ENCODE data around the gene ZNF536.

Gene ZNF536

GRCh38 chr19:30549151-30549550 is 177.0 kb downstream of the ZNF536 start:
- no peaks in the 10 kb centered on the region for H3K36me3 ChIP-seq (ENCODE audit: control insufficient read depth, insufficient read depth, low read length)
- no peak overlapping the region for H3K9ac ChIP-seq (ENCODE audit: low read length)
- no peak overlapping the region for H3K4me3 ChIP-seq (ENCODE audit: low read length)
- H3K27me3 ChIP-seq (ENCODE audit: control insufficient read depth, insufficient read depth, low read length): no peaks in the 10 kb centered on the region
- H3K4me1 ChIP-seq (ENCODE audit: control insufficient read depth, insufficient read depth, low read length): no peaks in the 10 kb centered on the region
- no peak overlapping the region for H3K27ac ChIP-seq (ENCODE audit: low read depth, low read length)

GRCh38 chr19:30551271-30551670 is 179.1 kb downstream of the ZNF536 start:
- Histone ChIP-seq H3K27me3 (ENCODE audit: control insufficient read depth, insufficient read depth, low read length) (no peaks in the 10 kb centered on the region), H3K27ac (ENCODE audit: low read depth, low read length) (no peak overlapping the region), H3K36me3 (ENCODE audit: control insufficient read depth, insufficient read depth, low read length) (no peaks in the 10 kb centered on the region), H3K4me3 (ENCODE audit: low read length) (no peak overlapping the region), H3K4me1 (ENCODE audit: control insufficient read depth, insufficient read depth, low read length) (no peaks in the 10 kb centered on the region), H3K9ac (ENCODE audit: low read length) (no peak overlapping the region)

GRCh38 chr19:30552593-30552992 is 180.4 kb downstream of the ZNF536 start:
- Histone ChIP-seq H3K9ac (ENCODE audit: low read length) (no peak overlapping the region), H3K36me3 (ENCODE audit: control insufficient read depth, insufficient read depth, low read length) (no peaks in the 10 kb centered on the region), H3K4me3 (ENCODE audit: low read length) (no peak overlapping the region), H3K4me1 (ENCODE audit: control insufficient read depth, insufficient read depth, low read length) (no peaks in the 10 kb centered on the region), H3K27ac (ENCODE audit: low read depth, low read length) (no peak overlapping the region), H3K27me3 (ENCODE audit: control insufficient read depth, insufficient read depth, low read length) (no peaks in the 10 kb centered on the region)

GRCh38 chr19:30555075-30555790 is 183.0 kb downstream of the ZNF536 start:
- no peak overlapping the region for H3K9ac ChIP-seq (ENCODE audit: low read length)
- H3K36me3 ChIP-seq (ENCODE audit: control insufficient read depth, insufficient read depth, low read length): no peaks in the 10 kb centered on the region
- no peaks in the 10 kb centered on the region for H3K27me3 ChIP-seq (ENCODE audit: control insufficient read depth, insufficient read depth, low read length)
- no peaks in the 10 kb centered on the region for H3K4me1 ChIP-seq (ENCODE audit: control insufficient read depth, insufficient read depth, low read length)
- H3K4me3 ChIP-seq (ENCODE audit: low read length): no peak overlapping the region
- no peak overlapping the region for H3K27ac ChIP-seq (ENCODE audit: low read depth, low read length)

- H3K36me3 ChIP-seq (ENCODE audit: control insufficient read depth, insufficient read depth, low read length): no peaks in the 10 kb centered on the region
- no peak overlapping the region for H3K9ac ChIP-seq (ENCODE audit: low read length)
- H3K27me3 ChIP-seq (ENCODE audit: control insufficient read depth, insufficient read depth, low read length): no peaks in the 10 kb centered on the region
- no peaks in the 10 kb centered on the region for H3K4me1 ChIP-seq (ENCODE audit: control insufficient read depth, insufficient read depth, low read length)
- H3K4me3 ChIP-seq (ENCODE audit: low read length): no peak overlapping the region
- H3K27ac ChIP-seq (ENCODE audit: low read depth, low read length): no peak overlapping the region
These were observed 183.6 kb downstream of the ZNF536 start for GRCh38 chr19:30555791-30556110.

GRCh38 chr19:30556230-30556711 is 184.1 kb downstream of the ZNF536 start:
- Histone ChIP-seq H3K27me3 (ENCODE audit: control insufficient read depth, insufficient read depth, low read length) (no peaks in the 10 kb centered on the region), H3K27ac (ENCODE audit: low read depth, low read length) (no peak overlapping the region), H3K4me3 (ENCODE audit: low read length) (no peak overlapping the region), H3K4me1 (ENCODE audit: control insufficient read depth, insufficient read depth, low read length) (no peaks in the 10 kb centered on the region), H3K36me3 (ENCODE audit: control insufficient read depth, insufficient read depth, low read length) (no peaks in the 10 kb centered on the region), H3K9ac (ENCODE audit: low read length) (no peak overlapping the region)

- H3K9ac ChIP-seq (ENCODE audit: low read length): no peak overlapping the region
- H3K36me3 ChIP-seq (ENCODE audit: control insufficient read depth, insufficient read depth, low read length): no peaks in the 10 kb centered on the region
- H3K4me3 ChIP-seq (ENCODE audit: low read length): no peak overlapping the region
- H3K4me1 ChIP-seq (ENCODE audit: control insufficient read depth, insufficient read depth, low read length): no peaks in the 10 kb centered on the region
- H3K27me3 ChIP-seq (ENCODE audit: control insufficient read depth, insufficient read depth, low read length): no peaks in the 10 kb centered on the region
- H3K27ac ChIP-seq (ENCODE audit: low read depth, low read length): no peak overlapping the region
These were observed 185.0 kb downstream of the ZNF536 start for GRCh38 chr19:30557212-30557611.

- Histone ChIP-seq H3K4me1 (ENCODE audit: control insufficient read depth, insufficient read depth, low read length) (no peaks in the 10 kb centered on the region), H3K27ac (ENCODE audit: low read depth, low read length) (no peak overlapping the region), H3K27me3 (ENCODE audit: control insufficient read depth, insufficient read depth, low read length) (no peaks in the 10 kb centered on the region), H3K9ac (ENCODE audit: low read length) (no peak overlapping the region), H3K4me3 (ENCODE audit: low read length) (no peak overlapping the region), H3K36me3 (ENCODE audit: control insufficient read depth, insufficient read depth, low read length) (no peaks in the 10 kb centered on the region)
These were observed 185.9 kb downstream of the ZNF536 start for GRCh38 chr19:30557927-30558557.

- H3K36me3 ChIP-seq (ENCODE audit: control insufficient read depth, insufficient read depth, low read length): no peaks in the 10 kb centered on the region
- H3K4me1 ChIP-seq (ENCODE audit: control insufficient read depth, insufficient read depth, low read length): no peaks in the 10 kb centered on the region
- no peak overlapping the region for H3K4me3 ChIP-seq (ENCODE audit: low read length)
- no peak overlapping the region for H3K27ac ChIP-seq (ENCODE audit: low read depth, low read length)
- no peak overlapping the region for H3K9ac ChIP-seq (ENCODE audit: low read length)
- no peaks in the 10 kb centered on the region for H3K27me3 ChIP-seq (ENCODE audit: control insufficient read depth, insufficient read depth, low read length)
These were observed 186.6 kb downstream of the ZNF536 start for GRCh38 chr19:30558793-30559192.

GRCh38 chr19:30559446-30559845 is 187.3 kb downstream of the ZNF536 start:
- no peak overlapping the region for H3K4me3 ChIP-seq (ENCODE audit: low read length)
- no peaks in the 10 kb centered on the region for H3K27me3 ChIP-seq (ENCODE audit: control insufficient read depth, insufficient read depth, low read length)
- H3K36me3 ChIP-seq (ENCODE audit: control insufficient read depth, insufficient read depth, low read length): no peaks in the 10 kb centered on the region
- H3K9ac ChIP-seq (ENCODE audit: low read length): no peak overlapping the region
- H3K27ac ChIP-seq (ENCODE audit: low read depth, low read length): no peak overlapping the region
- no peaks in the 10 kb centered on the region for H3K4me1 ChIP-seq (ENCODE audit: control insufficient read depth, insufficient read depth, low read length)

GRCh38 chr19:30562981-30563380 is 190.8 kb downstream of the ZNF536 start:
- Histone ChIP-seq H3K27me3 (ENCODE audit: control insufficient read depth, insufficient read depth, low read length) (peaks cover 3% of the 10 kb centered on the region), H3K9ac (ENCODE audit: low read length) (no peak overlapping the region), H3K36me3 (ENCODE audit: control insufficient read depth, insufficient read depth, low read length) (no peaks in the 10 kb centered on the region), H3K4me3 (ENCODE audit: low read length) (no peak overlapping the region), H3K4me1 (ENCODE audit: control insufficient read depth, insufficient read depth, low read length) (no peaks in the 10 kb centered on the region), H3K27ac (ENCODE audit: low read depth, low read length) (no peak overlapping the region)

GRCh38 chr19:30563691-30564090 is 191.5 kb downstream of the ZNF536 start:
- Histone ChIP-seq H3K4me3 (ENCODE audit: low read length) (no peak overlapping the region), H3K4me1 (ENCODE audit: control insufficient read depth, insufficient read depth, low read length) (no peaks in the 10 kb centered on the region), H3K9ac (ENCODE audit: low read length) (no peak overlapping the region), H3K36me3 (ENCODE audit: control insufficient read depth, insufficient read depth, low read length) (no peaks in the 10 kb centered on the region), H3K27ac (ENCODE audit: low read depth, low read length) (no peak overlapping the region), H3K27me3 (ENCODE audit: control insufficient read depth, insufficient read depth, low read length) (peaks cover 3% of the 10 kb centered on the region)

- Histone ChIP-seq H3K27ac (ENCODE audit: low read depth, low read length) (no peak overlapping the region), H3K9ac (ENCODE audit: low read length) (no peak overlapping the region)
These were observed 192.4 kb downstream of the ZNF536 start for GRCh38 chr19:30564551-30565011.

More at GRCh38 chr19:30564551-30565011, 192.4 kb downstream of the ZNF536 start:
- no peaks in the 10 kb centered on the region for H3K4me1 ChIP-seq (ENCODE audit: control insufficient read depth, insufficient read depth, low read length)
- H3K4me3 ChIP-seq (ENCODE audit: low read length): no peak overlapping the region
- H3K27me3 ChIP-seq (ENCODE audit: control insufficient read depth, insufficient read depth, low read length): peaks cover 3% of the 10 kb centered on the region
- H3K36me3 ChIP-seq (ENCODE audit: control insufficient read depth, insufficient read depth, low read length): no peaks in the 10 kb centered on the region

Data from rectal smooth muscle tissue (tissue), 1 donor.